ENCODE data around the gene KSR1. TPM values are rescaled to one million over a fixed set of nuclear protein-coding genes. Genes with fewer than 3 reads are reported as not detected.

The KSR1 gene
- total RNA-seq, 2 experiments from 2014 or later = 19.4 to 25.3 TPM

DNA sequence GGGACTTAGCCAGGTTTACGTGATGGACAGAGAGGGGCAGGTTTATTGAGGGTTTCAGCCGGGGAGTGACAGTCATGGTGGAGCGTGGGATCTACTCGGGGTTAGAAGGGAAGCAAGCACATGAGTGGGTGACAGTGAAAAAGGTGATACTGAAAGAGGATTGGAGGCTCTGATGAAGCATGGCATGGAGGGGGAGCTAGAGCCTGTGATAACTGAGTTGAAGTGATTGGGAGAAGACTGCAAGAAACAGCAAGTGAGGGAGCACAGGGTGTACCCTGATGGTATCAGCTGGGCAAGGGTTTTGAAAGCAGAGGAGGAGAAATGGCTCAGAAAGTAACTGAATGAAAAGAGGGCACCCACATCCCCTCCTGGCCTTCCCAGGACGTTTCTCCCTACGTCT, 6.7 kb upstream of the KSR1 start:
- Histone ChIP-seq H3K4me1 (ENCODE audit: insufficient read depth, low read length) (no peaks in the 10 kb centered on the region), H3K36me3 (ENCODE audit: insufficient read depth, low read length) (no peaks in the 10 kb centered on the region), H3K4me3 (ENCODE audit: low read length) (no peak overlapping the region), H3K27ac (ENCODE audit: low read depth in 1 of 2, low read length in 2 of 2) (no peak overlapping the region), H3K27me3 (ENCODE audit: control insufficient read depth in 1 of 2, insufficient read depth in 2 of 2, low read length in 2 of 2) (no peaks in the 10 kb centered on the region), H3K9me3 (ENCODE audit: control insufficient read depth in 1 of 2, insufficient read depth in 1 of 2, low read length in 2 of 2) (no peaks in the 10 kb centered on the region)
- TF ChIP-seq, protein P1, sequence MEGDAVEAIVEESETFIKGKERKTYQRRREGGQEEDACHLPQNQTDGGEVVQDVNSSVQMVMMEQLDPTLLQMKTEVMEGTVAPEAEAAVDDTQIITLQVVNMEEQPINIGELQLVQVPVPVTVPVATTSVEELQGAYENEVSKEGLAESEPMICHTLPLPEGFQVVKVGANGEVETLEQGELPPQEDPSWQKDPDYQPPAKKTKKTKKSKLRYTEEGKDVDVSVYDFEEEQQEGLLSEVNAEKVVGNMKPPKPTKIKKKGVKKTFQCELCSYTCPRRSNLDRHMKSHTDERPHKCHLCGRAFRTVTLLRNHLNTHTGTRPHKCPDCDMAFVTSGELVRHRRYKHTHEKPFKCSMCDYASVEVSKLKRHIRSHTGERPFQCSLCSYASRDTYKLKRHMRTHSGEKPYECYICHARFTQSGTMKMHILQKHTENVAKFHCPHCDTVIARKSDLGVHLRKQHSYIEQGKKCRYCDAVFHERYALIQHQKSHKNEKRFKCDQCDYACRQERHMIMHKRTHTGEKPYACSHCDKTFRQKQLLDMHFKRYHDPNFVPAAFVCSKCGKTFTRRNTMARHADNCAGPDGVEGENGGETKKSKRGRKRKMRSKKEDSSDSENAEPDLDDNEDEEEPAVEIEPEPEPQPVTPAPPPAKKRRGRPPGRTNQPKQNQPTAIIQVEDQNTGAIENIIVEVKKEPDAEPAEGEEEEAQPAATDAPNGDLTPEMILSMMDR (IDR thresholded peaks at IDR 0.05) = no peak
- CTCF ChIA-PET = no interaction called here
- Mint-ChIP-seq H3K4me3 (no peak overlapping the region), H3K36me3 (ENCODE audit: low read depth) (no peaks in the 10 kb centered on the region), H3K4me1 (ENCODE audit: low read depth) (no peaks in the 10 kb centered on the region), H3K27ac (no peak overlapping the region), H3K27me3 (no peaks in the 10 kb centered on the region), H3K9me3 (no peaks in the 10 kb centered on the region)
- POLR2A ChIA-PET = no interaction called here
- ATAC-seq (ENCODE audit: poor library complexity) (no peak), DNase-seq (no peak)
- intact Hi-C loops (cut with DNase I, micrococcal nuclease) = no loop called here

DNA sequence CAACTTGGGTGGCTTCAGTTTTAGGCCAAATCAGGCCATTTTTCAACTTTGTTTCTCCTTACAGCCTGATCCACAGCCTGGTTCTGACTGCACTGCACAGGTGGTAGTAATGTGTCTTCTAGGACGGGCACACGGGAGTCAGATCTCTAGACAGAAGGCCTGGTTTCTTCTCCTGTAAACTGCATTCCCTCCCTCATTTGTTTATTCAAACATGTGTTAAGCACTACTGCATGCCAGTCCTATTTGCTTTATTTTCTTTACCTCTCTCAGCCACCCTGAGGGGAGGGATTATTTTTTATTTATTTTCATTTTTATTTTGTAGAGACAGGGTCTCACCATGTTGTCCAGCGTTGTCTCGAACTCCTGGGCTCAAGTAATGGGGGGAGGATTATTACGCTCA, 6.3 kb upstream of the KSR1 start:
- no peak overlapping the region for H3K4me3 ChIP-seq (ENCODE audit: low read length)
- ChIA-PET CTCF (no interaction called here), POLR2A (no interaction called here)
- ATAC-seq (ENCODE audit: poor library complexity) = no peak
- no peaks in the 10 kb centered on the region for H3K27me3 ChIP-seq (ENCODE audit: control insufficient read depth in 1 of 2, insufficient read depth in 2 of 2, low read length in 2 of 2)
- Mint-ChIP-seq H3K27ac (no peak overlapping the region), H3K27me3 (no peaks in the 10 kb centered on the region), H3K36me3 (ENCODE audit: low read depth) (no peaks in the 10 kb centered on the region), H3K4me3 (no peak overlapping the region), H3K4me1 (ENCODE audit: low read depth) (peaks cover under 1% of the 10 kb centered on the region), H3K9me3 (no peaks in the 10 kb centered on the region)
- DNase-seq = no peak
- H3K36me3 ChIP-seq (ENCODE audit: insufficient read depth, low read length) = no peaks in the 10 kb centered on the region
- intact Hi-C loops (cut with DNase I, micrococcal nuclease) = loop anchor here (10.0 kb wide), 2 partner anchors 75 to 445 kb away; partner anchors contain the start of gene LYRM9 (in 1 of the 2)
- no peaks in the 10 kb centered on the region for H3K9me3 ChIP-seq (ENCODE audit: control insufficient read depth in 1 of 2, insufficient read depth in 1 of 2, low read length in 2 of 2)
- no peaks in the 10 kb centered on the region for H3K4me1 ChIP-seq (ENCODE audit: insufficient read depth, low read length)
- TF ChIP-seq, protein P1 (IDR thresholded peaks at IDR 0.05) = no peak
- no peak overlapping the region for H3K27ac ChIP-seq (ENCODE audit: low read depth in 1 of 2, low read length in 2 of 2)

DNA sequence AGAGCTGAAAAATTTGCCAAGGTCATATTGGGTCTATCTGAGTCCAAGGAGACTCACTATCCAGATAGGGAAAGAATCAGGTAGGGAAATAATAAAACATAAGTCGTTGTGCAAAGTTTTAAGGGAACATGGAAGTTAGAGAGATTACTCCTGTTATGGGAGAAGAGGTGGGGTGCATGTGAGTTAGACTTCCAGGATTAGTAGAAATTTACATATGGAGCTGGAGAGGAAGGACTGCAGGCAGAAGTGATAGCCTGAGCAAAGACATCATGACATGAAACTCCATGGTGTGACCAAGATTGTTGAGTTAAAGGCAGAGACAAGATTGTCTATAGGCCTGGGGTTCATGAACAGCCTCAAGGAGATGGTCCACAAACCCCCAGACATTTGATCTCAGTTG, 5.8 kb upstream of the KSR1 start:
- H3K36me3 Mint-ChIP-seq (ENCODE audit: low read depth) = no peaks in the 10 kb centered on the region
- H3K4me3 Mint-ChIP-seq = no peak overlapping the region
- no peak overlapping the region for H3K4me3 ChIP-seq (ENCODE audit: low read length)
- peaks cover 4% of the 10 kb centered on the region for H3K4me1 Mint-ChIP-seq (ENCODE audit: low read depth)
- H3K9me3 Mint-ChIP-seq = no peaks in the 10 kb centered on the region
- intact Hi-C loops (cut with DNase I, micrococcal nuclease) = loop anchor here (10.0 kb wide), 2 partner anchors 74 to 444 kb away; partner anchors contain the start of gene LYRM9 (in 1 of the 2)
- ChIA-PET CTCF (no interaction called here), POLR2A (no interaction called here)
- DNase-seq (no peak), ATAC-seq (ENCODE audit: poor library complexity) (no peak)
- peaks cover 3% of the 10 kb centered on the region for H3K4me1 ChIP-seq (ENCODE audit: insufficient read depth, low read length)
- TF ChIP-seq, protein P1 (IDR thresholded peaks at IDR 0.05) = no peak
- H3K36me3 ChIP-seq (ENCODE audit: insufficient read depth, low read length) = no peaks in the 10 kb centered on the region
- H3K9me3 ChIP-seq (ENCODE audit: control insufficient read depth in 1 of 2, insufficient read depth in 1 of 2, low read length in 2 of 2) = no peaks in the 10 kb centered on the region
- H3K27ac Mint-ChIP-seq = no peak overlapping the region
- no peaks in the 10 kb centered on the region for H3K27me3 Mint-ChIP-seq
- H3K27me3 ChIP-seq (ENCODE audit: control insufficient read depth in 1 of 2, insufficient read depth in 2 of 2, low read length in 2 of 2) = no peaks in the 10 kb centered on the region
- H3K27ac ChIP-seq (ENCODE audit: low read depth in 1 of 2, low read length in 2 of 2) = no peak overlapping the region
